SKM-1 (cell line): Measurements from ENCODE around the gene SINHCAF.
"Not testable (repeated sequence)": the region's sequence is repeated elsewhere in the genome, so short reads cannot be mapped to it uniquely, and the experiment has no call there.

Experiments used
- DNase-seq: peaks from one replicate; lab custom pipeline; 2025; ENCODE audit not compliant: unreplicated experiment; lab: John Stamatoyannopoulos, UW

The SINHCAF gene

GRCh38 chr12:31309279-31309678 lies 16.7 kb downstream of the SINHCAF start:
- DNase-seq = no peak

- DNase-seq = no peak
These were observed 17.8 kb downstream of the SINHCAF start for GRCh38 chr12:31308116-31308515.

- no peak for DNase-seq
These were observed 19.1 kb downstream of the SINHCAF start for GRCh38 chr12:31306866-31307265.

GRCh38 chr12:31303466-31303865 lies 22.5 kb downstream of the SINHCAF start:
- DNase-seq = no peak

- DNase-seq = no peak
These were observed 24.6 kb downstream of the SINHCAF start for GRCh38 chr12:31301311-31301710.

- DNase-seq = no peak
These were observed 25.2 kb downstream of the SINHCAF start for GRCh38 chr12:31300783-31301182.

GRCh38 chr12:31300341-31300740 lies 25.6 kb downstream of the SINHCAF start:
- no peak for DNase-seq

- DNase-seq = no peak
These were observed 27.0 kb downstream of the SINHCAF start for GRCh38 chr12:31298922-31299321.

GRCh38 chr12:31298515-31298910 lies 27.4 kb downstream of the SINHCAF start:
- no peak for DNase-seq

GRCh38 chr12:31297572-31298514 lies 28.1 kb downstream of the SINHCAF start:
- DNase-seq = no peak

- DNase-seq = no peak
These were observed 36.5 kb downstream of the SINHCAF start for GRCh38 chr12:31289441-31289840.

GRCh38 chr12:31288381-31288780 lies 37.6 kb downstream of the SINHCAF start:
- DNase-seq = no peak

GRCh38 chr12:31280183-31280582 lies 45.8 kb downstream of the SINHCAF start:
- no peak for DNase-seq

GRCh38 chr12:31279390-31279924 lies 46.5 kb downstream of the SINHCAF start:
- no peak for DNase-seq

- DNase-seq = no peak
These were observed 47.1 kb downstream of the SINHCAF start for GRCh38 chr12:31278832-31279231.

- DNase-seq = no peak
These were observed 47.5 kb downstream of the SINHCAF start for GRCh38 chr12:31278424-31278823.

GRCh38 chr12:31277081-31277480 lies 48.9 kb downstream of the SINHCAF start:
- DNase-seq = no peak

GRCh38 chr12:31275491-31275890 lies 50.5 kb downstream of the SINHCAF start:
- DNase-seq = no peak

GRCh38 chr12:31274520-31275300 lies 51.2 kb downstream of the SINHCAF start:
- DNase-seq = no peak

GRCh38 chr12:31273794-31274193 lies 52.2 kb downstream of the SINHCAF start:
- DNase-seq = not testable (repeated sequence)

- no peak for DNase-seq
These were observed 53.2 kb downstream of the SINHCAF start for GRCh38 chr12:31272607-31273225.
